ENCODE results near the gene NACC1. TPM values are rescaled to one million over a fixed set of nuclear protein-coding genes. Genes with fewer than 3 reads are reported as not detected.

Gene NACC1
- total and polyA plus RNA-seq, 2 of the 13 experiments (the other 11 are each of a cell fraction or from before 2014, with no cell fraction given), result 31.8 to 42.3 TPM

- TF ChIP-seq MAX (IDR thresholded peaks at IDR 0.05) (0 out of 2 replicates have a peak, but pooled peaks have one; percentile 40), IRF2 (CRISPR knock-in tag; IDR thresholded peaks at IDR 0.05) (peak; percentile 51; the same call in 1 of the 2 replicates), ASH2L (IDR thresholded peaks at IDR 0.05; ENCODE audit: insufficient read length, low read depth, low read length) (no peak), KDM4B (CRISPR knock-in tag; IDR thresholded peaks at IDR 0.05) (no peak), MAFK (conservative IDR thresholded peaks at IDR 0.05 in 1 of 2, IDR thresholded peaks at IDR 0.05 in 1 of 2; ENCODE audit: low read length in 2 of 2) (no peak), FOXP4 (CRISPR knock-in tag; IDR thresholded peaks at IDR 0.05) (no peak), TARDBP (CRISPR knock-in tag; IDR thresholded peaks at IDR 0.05) (peak; percentile 55; the same call in 1 of the 2 replicates), CHD4 (IDR thresholded peaks at IDR 0.05; ENCODE audit: borderline replicate concordance, low read length) (no peak; the same call in 1 of the 2 replicates), ZNF841 (CRISPR knock-in tag; IDR thresholded peaks at IDR 0.05; ENCODE audit: borderline replicate concordance) (no peak), HIC2 (CRISPR knock-in tag; IDR thresholded peaks at IDR 0.05; ENCODE audit: low read depth) (no peak), ZBTB14 (CRISPR knock-in tag; IDR thresholded peaks at IDR 0.05) (no peak), RORA (CRISPR knock-in tag; IDR thresholded peaks at IDR 0.05) (no peak), FOXA1 (IDR thresholded peaks at IDR 0.05) (no peak), FOXA1 (CRISPR knock-in tag; IDR thresholded peaks at IDR 0.05) (no peak), ZNF772 (CRISPR knock-in tag; IDR thresholded peaks at IDR 0.05) (no peak), BHLHE40 (IDR thresholded peaks at IDR 0.05; ENCODE audit: low read length) (no peak), NFKBIZ (CRISPR knock-in tag; IDR thresholded peaks at IDR 0.05) (no peak), CBX5 (CRISPR knock-in tag; IDR thresholded peaks at IDR 0.05; ENCODE audit: borderline replicate concordance) (no peak)
- TF ChIP-seq, protein P1, sequence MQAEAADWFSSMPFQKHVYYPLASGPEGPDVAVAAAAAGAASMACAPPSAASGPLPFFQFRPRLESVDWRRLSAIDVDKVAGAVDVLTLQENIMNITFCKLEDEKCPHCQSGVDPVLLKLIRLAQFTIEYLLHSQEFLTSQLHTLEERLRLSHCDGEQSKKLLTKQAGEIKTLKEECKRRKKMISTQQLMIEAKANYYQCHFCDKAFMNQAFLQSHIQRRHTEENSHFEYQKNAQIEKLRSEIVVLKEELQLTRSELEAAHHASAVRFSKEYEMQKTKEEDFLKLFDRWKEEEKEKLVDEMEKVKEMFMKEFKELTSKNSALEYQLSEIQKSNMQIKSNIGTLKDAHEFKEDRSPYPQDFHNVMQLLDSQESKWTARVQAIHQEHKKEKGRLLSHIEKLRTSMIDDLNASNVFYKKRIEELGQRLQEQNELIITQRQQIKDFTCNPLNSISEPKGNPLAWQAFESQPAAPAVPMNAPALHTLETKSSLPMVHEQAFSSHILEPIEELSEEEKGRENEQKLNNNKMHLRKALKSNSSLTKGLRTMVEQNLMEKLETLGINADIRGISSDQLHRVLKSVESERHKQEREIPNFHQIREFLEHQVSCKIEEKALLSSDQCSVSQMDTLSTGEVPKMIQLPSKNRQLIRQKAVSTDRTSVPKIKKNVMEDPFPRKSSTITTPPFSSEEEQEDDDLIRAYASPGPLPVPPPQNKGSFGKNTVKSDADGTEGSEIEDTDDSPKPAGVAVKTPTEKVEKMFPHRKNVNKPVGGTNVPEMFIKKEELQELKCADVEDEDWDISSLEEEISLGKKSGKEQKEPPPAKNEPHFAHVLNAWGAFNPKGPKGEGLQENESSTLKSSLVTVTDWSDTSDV (CRISPR knock-in tag; IDR thresholded peaks at IDR 0.05), result no peak
- TF ChIP-seq, protein P2, sequence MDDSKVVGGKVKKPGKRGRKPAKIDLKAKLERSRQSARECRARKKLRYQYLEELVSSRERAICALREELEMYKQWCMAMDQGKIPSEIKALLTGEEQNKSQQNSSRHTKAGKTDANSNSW (CRISPR knock-in tag; IDR thresholded peaks at IDR 0.05; ENCODE audit: borderline replicate concordance), result no peak
- TF ChIP-seq, protein P3, sequence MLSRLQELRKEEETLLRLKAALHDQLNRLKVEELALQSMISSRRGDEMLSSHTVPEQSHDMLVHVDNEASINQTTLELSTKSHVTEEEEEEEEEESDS (CRISPR knock-in tag; IDR thresholded peaks at IDR 0.05; ENCODE audit: borderline replicate concordance), result no peak
Measured at GRCh38 chr19:13117772-13118423, at the start of gene NACC1 (continued).

Data from HepG2 (cell line).